ENCODE results near the gene PTPRG.

PTPRG gene

DNA sequence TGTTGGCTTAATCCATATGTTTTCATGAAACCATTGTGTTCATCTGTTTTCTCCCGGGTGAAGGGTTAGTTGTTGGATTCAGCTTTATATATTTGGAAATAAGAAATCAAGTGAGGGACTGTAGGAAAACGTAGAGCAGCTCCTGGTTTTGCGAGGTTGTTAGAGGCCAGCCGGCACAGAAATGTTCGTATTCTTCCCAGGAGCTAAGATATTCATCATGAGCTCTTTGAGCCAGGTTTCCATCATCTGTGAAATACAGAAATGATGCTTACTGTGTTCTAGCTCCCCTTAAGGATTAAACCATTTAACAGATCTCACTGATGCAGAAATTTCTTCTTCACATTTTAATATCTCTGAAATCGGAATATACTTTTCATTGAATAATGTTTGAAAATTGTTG is 235.5 kb downstream of the PTPRG start:
- no peak for DNase-seq (ENCODE audit: low read depth)

DNA sequence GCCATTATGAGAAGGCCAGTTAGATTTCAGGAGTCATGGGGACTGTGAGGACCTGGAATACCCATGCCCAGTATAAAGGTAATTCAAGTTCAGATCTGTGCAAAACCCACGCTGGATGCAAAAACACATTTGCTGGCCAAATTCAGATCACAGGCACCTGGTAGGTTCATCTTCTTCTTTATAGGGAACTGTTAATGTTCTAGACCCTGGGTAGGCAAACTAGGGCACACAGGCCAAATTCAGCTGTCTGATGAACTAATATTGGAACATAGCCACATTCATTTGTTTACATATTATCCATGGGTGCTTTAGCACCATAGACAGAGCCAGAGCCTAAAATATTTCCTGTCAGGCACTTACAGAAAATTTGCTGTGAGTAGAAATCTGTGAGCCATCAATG is 241.4 kb downstream of the PTPRG start:
- DNase-seq (ENCODE audit: low read depth) = peak; percentile 27

DNA sequence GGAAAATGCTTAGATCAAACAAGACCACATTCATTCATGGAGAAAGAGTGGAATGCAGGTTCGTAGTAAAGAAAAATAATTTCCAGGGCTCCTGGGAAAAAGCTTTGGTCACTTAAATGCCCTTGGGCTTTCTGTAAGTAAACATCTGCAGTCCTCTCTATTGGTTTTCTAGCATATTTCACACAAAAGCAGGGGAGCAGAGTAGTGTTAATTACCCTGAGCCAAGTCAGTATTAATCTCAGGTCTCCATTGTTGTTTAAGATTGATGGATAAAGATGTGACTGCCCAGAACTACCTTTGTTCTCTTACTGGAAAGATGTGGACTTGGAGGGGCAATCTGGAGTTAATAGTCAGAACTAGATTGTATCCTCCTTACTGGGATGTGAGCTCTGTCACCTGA is 242.6 kb downstream of the PTPRG start:
- no peak for DNase-seq (ENCODE audit: low read depth)

DNA sequence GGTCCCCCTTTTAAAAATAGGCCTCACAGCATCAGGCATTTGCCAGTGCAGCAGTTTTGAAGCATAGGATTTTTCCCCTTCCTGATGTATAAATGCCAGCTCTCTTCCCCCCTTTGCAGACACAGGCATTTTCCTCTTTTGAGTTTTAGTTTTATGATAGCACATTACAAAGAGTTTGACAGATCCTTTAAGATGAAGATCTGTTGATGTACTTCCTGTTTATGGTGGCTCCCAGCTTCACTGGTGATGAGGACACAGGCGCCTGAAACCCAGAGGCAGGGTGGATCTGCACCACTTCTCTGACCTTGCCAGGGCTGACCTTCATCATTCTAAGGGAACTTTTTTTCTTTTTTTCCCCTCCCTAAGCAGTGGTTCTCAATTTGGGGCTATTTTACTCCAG is 243.4 kb downstream of the PTPRG start:
- no peak for DNase-seq (ENCODE audit: low read depth)

DNA sequence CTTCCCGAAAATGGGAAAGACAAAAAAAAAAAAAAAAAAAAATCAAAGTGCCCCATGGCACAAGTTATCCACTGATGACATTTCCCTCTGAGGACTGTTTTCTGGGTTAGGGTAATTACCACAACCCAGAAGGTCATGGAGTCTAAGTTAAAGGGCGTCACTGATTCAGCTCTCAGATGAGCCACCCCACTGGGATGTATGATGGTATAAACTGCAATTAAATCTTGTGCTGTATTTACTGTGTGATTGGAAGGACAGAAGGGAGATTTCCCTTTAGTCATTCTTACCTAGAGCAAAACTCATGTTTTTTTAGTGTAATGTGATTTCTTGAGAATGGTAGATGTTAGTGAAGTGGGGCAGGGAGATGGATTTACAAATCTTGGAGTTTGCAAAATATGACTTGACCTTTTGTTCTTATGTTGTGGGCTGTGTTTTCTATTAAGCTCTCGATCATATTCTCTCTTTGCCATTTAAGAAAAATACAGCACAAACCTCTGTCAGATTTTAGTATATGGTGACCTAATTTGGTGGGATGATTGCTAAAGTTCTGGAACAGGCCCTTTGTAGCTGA is 244.2 kb downstream of the PTPRG start:
- no peak for DNase-seq (ENCODE audit: low read depth)

DNA sequence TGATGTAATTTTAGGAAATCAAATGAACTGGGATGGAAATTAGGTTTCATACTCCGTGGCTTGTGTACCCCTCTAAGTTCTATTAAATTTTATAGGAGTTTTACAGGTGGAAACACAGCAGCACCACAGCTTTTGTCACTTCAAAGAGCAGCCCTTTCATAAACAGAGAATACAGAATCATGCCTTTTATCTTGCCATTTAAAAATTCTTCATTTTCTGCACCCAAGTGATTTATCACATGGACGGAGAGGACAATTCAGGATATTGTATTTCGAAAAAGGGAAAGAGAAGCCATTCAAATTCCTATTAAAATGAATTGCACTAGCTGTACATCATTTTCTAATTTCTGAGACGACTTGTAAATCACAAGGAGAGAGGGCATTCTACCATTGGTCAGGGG is 245.4 kb downstream of the PTPRG start:
- no peak for DNase-seq (ENCODE audit: low read depth)

DNA sequence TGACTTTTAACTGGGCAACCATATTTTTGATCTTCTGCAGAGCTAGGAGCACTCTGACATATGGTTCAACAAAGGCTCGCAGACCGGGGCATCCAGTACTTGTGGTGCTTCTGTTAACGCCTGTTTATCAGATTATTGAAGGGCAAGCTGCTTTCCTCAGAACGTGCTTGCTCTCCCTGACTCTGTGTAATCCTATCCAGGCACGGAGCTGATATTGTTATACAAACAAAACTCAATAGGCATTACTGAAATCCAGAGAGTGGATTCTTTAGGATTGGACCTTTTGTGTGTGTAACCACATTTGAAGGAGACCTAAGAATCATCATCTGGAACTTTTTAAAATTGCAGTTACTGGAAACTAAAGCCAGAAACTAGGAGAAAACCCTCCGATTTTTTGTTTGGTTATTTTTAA is 246.5 kb downstream of the PTPRG start:
- DNase-seq (ENCODE audit: low read depth) = peak; percentile 36

DNA sequence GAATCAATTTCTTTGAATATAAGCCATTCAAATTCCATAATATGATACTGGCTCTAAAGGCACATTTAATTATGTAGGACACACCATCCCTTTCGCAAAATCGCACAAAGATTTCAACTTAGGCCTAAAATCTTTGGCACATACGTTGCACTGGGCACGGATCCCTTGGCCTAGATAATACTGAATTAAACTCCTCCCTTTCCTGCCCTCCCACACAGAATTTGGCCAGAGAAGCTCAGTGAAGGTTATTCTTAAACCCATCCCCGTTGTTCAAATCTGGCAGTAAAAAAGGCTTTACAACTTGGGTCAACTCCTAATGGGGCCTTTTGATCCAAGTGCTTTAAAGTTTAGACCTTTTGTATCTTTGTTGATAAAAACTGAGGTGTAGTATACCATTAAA is 247.2 kb downstream of the PTPRG start:
- DNase-seq (ENCODE audit: low read depth) = no peak

DNA sequence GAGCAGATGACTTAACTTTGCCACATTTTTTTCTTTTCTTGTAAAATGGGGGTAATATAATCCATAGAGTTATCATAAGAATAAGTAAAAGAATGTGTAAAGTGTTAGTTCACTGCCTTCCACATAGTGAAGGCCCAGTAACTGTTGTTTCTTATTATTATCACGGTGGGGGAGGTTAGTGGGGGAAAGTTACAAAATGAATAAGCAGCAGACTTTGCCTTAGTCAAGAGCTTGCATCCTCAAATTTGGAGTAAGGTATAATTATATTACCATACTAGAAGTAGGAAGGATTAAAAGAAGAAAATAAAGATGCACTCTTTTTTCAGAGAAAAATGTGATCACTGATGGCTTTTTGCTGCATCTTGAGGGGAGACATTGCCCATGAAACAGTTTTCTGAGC is 247.6 kb downstream of the PTPRG start:
- no peak for DNase-seq (ENCODE audit: low read depth)

DNA sequence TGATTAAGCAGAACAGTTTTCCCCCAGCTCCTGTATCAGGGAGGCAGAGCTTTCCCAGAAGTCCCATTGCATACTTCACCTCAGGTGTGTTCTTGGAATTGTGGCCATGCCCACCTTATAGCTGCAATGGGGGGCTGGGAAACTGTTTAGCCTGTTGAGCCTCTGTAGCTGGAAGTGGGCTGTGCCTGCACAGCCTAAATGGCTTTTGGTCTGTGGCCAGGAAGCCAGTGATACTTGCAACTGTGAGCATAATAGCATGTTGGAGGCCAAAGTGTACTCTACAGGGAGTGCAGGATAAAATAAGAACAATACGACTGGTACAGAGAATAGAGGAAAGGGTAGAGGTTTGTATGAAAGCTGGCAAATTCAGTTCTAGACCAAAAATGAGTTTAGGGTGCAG is 248.5 kb downstream of the PTPRG start:
- DNase-seq (ENCODE audit: low read depth) = no peak

DNA sequence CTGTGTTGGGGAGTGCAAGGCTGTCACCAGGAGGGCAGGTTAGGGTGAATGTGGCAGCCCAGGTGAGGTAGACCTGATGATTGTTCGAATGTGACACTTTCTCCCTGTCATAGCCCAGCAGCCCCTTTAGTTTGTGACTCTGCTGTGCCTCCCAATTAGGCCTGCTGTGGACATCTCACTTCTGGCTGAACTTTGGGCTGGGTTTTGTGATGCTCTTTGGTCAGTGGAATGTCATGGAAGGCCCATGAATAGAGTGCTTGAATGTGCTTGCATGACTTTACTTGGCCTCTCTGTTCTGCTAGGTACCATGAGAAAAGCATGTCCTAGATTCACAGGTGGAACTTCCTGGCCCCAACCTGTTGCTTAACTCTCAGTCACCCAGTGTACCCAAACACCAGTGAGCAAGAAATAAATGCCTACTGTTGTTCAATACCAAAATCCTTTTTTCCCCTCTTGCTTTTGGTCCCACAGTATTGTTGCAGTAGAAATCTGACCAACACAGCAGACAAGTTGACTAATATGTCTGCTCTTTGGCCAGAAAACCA is 249.7 kb downstream of the PTPRG start:
- DNase-seq (ENCODE audit: low read depth) = no peak

DNA sequence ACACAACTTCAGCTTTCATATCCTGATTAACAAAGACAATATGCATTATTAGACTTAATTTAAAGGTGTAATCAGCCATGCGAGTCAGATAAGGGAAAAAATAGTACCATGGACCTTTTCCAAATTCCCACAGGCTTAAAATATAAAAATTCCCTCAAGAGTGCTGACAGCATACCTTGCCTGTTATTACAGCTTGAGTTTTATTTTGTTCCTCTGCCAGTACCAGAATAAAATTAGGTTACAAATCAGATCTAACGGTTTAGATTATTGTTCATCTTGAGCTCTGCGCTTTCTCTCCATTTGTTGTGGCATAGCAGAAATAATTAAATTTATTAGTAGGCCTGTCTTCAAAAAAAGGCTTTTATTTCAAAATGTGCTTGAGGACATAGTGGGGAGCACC is 250.3 kb downstream of the PTPRG start:
- no peak for DNase-seq (ENCODE audit: low read depth)

DNA sequence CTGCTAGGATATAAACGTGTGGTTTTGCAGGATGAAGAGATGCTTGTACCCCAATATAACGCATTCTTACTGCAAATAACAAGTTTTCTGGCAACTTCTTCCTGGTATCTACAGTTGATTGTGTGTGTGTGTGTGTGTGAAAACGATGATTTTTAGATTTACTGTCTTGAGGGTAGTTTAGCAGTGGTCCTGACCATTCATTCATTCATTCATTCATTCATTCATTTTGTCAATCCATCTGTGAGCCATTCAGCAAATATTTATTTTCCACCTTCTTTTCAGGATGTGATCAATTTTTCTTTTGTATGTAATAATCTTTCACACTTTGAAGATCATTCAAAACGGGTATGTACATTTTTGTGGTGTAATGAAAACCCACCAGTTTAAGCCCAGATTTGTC is 250.7 kb downstream of the PTPRG start:
- DNase-seq (ENCODE audit: low read depth) = no peak

DNA sequence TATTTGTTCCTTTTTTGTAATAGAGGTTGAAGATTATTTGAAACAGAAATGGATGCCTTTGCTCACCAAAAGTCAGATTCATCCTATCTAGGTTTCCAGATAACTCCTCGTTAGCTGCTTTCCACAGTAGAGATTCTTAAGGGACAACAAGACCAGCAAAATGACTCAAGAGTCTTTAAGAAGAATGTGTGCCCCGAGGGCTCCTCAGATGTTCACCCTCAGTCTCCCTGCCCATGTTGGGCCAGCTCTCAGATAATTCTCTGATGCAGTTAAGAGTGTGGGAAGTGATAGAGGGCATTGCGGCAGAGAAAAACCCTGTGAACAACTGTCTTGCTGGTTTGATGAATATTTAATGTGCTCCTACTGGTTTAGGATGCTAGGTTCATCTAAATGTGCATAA is 251.1 kb downstream of the PTPRG start:
- peak; percentile 85 for DNase-seq (ENCODE audit: low read depth)

DNA sequence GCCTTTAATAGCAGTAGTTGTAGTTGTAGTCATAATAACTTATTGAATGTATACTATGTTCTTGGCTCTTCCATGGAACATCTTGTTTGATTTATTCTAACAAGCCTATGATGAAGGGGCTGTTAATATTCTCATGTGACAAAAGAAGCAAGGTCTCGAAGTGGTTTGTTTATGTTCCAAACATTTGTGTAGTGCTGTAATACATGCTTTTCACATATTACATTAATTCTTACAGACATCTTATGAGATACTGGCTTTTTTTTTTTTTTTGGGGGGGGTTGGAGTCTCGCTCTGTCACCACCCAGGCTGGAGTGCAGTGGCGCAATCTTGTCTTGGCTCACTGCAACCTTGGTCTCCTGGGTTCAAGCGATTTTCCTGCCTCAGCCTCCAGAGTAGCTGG is 252.3 kb downstream of the PTPRG start:
- DNase-seq (ENCODE audit: low read depth) = peak; percentile 38

DNA sequence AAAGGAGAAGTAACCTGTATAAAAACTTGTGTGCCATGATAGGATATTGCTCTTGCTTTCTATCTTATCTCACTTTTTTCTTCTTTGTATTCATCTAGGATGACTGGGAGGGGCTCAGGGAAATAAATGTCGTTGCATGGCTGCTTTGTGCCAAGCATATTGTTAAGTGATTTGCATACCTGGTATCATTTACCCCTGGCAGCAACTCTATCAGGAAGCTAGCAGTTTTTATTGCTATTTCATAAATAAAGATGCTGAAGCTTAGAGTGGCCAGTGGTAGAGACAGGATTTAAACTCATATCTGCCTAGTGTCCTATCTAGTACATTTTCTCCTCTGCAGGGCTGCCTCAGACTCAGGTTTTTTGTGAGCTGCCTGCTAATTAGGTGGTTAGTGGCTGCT is 253.3 kb downstream of the PTPRG start:
- DNase-seq (ENCODE audit: low read depth) = no peak

DNA sequence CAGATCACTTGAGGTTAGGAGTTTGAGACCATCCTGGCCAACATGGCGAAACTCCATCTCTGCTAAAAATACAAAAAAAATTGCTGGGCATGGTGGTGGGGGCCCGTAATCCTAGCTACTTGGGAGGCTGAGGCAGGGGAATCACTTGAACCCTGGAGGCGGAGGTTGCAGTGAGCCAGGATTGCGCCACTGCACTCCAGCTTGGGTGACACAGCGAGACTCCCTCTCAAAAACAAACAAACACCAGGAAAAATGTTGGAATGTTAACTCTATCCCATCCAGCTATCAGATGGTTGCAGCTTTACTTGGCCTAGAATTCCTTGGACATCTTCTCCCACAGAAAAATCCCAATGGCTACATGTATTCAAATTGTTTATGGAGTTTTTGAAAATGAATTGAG is 254.9 kb downstream of the PTPRG start:
- peak; percentile 55 for DNase-seq (ENCODE audit: low read depth)

DNA sequence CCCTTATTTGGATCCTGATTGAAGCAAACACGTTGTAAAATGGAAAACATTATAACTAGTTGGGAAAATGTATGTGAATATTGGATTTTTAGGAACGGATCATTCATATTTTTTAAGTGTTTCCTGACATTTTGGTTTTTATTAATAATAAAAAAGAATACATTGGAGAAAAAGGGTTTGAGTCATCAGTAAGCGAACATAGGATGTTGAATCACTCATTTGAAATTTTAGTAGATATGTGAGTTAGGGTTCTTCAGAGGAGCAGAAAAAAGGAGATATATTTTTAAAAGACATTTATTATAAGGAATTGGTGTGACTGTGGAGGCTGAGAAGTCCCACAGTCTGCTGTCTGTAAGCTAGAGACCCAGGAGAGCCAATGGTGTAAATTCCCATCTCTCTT is 258.5 kb downstream of the PTPRG start:
- DNase-seq (ENCODE audit: low read depth) = no peak

DNA sequence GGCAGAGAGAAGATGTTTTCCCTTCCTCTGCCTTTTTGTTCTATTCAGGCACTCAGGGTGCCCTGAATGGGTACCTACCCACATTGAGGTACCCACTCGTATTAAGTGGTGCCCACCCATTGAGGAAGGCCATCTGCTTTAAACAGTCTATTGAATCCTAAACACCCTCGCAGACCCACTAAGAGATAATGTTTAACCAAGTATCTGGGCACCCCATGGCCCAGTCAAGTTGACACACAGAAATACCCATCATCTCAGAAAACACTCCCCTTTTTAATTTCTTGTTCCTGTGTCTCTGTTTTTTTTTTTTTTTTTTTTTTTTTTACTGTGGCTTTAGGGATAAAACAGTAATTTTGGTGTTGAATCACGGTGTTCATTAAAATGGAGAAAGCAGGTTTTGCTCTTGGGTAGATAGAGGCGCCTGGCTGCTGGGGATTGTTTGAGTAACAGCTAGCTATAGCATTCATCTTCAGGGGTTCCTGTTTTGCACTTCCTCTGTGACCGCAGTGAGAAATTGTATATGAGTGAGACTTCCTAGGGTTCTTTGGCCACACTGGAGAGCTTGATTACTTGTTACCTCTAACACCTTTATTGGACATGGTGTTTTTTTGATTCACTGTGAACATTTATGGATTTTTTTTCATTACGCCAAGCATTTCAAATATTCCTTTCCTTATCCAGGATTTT is 259.1 kb downstream of the PTPRG start:
- no peak for DNase-seq (ENCODE audit: low read depth)

DNA sequence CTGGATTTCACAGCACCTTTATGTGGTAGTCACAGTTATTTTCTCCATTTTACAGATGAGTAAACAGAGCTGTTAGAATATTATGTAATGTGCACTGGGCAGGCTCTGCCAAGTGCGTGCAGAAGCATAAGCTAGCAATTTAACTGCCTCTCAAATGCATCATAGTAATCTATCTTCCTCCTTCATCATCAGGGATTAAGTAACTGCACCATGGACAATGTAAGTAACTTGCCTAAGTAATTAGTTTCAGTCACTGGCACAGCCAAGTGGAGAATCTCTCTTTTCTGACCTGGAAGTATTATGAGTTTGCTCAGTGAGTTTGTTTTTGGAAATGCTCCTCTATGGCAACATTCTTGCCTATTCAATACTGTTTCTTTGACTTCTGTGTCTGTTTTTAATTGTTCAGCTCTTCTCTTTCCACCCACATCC is 260.5 kb downstream of the PTPRG start:
- peak; percentile 76 for DNase-seq (ENCODE audit: low read depth)

DNA sequence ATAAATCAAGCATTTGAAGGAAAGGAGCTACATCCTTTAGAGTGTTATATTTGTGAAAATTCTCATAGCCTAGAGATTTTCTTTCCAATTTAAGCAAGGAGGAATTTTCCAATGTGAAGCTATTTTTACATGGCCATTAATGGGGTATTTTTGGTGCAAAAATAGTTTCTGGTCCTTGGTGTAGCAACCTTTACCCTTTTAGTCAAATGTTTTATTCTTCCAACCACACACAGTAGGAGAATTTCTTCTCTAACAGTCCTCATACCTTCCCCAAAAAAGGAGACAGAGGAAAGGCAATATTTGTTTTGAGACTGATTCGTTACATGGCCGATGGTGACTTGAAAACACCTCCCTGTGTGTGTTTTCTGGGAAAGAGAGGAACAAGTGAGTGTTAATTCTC is 261.2 kb downstream of the PTPRG start:
- no peak for DNase-seq (ENCODE audit: low read depth)

DNA sequence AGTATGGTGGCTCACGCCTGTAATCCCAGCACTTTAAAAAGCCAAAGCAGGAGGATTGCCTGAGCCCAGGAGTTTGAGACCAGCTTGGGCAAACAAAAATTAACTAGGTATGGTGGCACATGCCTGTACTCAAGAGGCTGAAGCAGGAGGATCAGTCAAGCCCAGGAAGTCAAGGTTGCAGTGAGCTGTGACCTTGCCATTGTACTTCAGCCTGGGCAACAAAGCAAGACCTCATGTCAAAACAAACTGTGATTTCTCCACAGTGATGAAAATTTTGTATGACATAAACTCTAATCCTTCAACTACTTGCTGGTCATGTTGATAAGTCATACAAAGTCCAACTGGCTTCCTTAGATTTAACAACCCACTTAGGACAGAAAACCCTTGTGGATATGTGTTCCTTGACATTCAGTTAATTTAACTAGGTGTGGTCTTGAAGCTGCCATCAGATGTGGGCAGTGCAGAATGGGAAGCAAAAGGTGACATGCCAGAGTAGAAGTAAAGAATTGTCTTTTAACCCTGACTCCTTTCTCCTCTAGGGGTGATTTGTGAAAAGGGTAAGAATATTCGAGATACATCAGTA is 263.3 kb downstream of the PTPRG start:
- no peak for DNase-seq (ENCODE audit: low read depth)

DNA sequence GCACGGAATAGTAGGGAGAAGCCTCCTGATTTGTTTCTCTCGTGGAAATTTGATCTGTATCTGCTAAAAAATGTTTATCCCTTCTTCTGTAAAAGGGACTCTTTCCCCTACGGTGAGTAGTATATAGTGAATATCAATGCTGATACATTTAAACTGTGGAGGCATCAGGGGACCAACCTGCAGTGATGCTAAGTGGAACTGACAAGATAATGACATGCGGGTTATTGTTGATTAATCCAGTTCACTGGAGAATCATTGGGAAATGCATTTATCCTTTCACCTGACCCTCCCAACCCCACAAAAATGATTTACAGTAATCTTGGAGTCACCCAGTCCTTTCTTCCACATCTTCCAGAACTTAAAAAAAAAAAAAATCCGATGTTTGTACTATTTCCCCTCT is 264.8 kb downstream of the PTPRG start:
- DNase-seq (ENCODE audit: low read depth) = no peak

Data from EH (cell line).